DMS53 (cell line): Measurements from ENCODE around the gene LIMA1.
"Not testable (repeated sequence)": the region's sequence is repeated elsewhere in the genome, so short reads cannot be mapped to it uniquely, and the experiment has no call there.

ENCODE experiments used
- DNase-seq: peaks from one replicate; lab custom pipeline; 2025; lab: John Stamatoyannopoulos, UW

The LIMA1 gene

GRCh38 chr12:50285253-50285652, 1.9 kb upstream of the LIMA1 start:
- no peak for DNase-seq

GRCh38 chr12:50282721-50283228, 545 bp downstream of the LIMA1 start:
- peak; percentile 42 for DNase-seq

DNA sequence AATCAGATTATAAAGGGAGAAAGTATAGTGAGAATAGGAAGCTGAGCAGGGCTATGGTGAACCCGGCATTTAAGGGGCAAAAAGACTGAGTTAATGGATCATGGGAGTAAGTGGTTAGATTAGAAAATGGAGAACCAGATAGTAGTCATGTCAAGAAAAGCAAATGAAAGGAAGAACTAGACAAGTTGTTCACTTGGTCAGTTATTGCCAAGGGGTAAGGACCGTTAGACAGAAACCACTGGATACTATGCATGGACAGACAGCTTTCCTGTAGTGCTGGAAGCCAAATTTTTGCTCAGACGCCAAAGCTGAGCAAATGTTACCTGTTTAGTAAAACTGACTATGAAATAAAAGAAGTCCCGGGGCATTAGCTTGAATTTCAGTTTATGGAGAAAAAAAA, 3.8 kb downstream of the LIMA1 start:
- DNase-seq, result no peak

- DNase-seq, result no peak
Measured at GRCh38 chr12:50276912-50277671, 6.2 kb downstream of the LIMA1 start.

DNA sequence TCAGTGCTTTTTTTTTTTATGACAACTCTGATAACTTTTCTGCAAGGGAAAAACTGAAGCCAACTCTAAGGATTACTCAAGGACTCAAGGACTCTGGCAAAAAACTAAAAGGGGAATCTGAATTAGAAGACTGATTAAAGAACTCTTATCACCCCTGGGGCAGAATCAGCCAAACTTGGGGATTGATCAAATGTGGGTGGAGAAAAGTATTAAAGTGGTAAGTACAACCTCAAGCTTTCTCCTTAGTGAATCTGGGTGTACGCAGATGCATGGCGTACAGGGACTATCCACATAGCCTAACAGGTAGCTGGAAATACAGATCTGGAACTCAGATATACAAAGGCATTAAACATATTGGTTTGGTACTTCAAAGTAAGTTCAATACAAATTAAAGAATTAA, 7.3 kb downstream of the LIMA1 start:
- no peak for DNase-seq

- no peak for DNase-seq
Measured at GRCh38 chr12:50275556-50275955, 7.8 kb downstream of the LIMA1 start.

- DNase-seq, result not testable (repeated sequence)
Measured at GRCh38 chr12:50275127-50275526, 8.2 kb downstream of the LIMA1 start.

GRCh38 chr12:50271724-50272247, 11.5 kb downstream of the LIMA1 start:
- no peak for DNase-seq

- no peak for DNase-seq
Measured at GRCh38 chr12:50268482-50268881, 14.8 kb downstream of the LIMA1 start.

DNA sequence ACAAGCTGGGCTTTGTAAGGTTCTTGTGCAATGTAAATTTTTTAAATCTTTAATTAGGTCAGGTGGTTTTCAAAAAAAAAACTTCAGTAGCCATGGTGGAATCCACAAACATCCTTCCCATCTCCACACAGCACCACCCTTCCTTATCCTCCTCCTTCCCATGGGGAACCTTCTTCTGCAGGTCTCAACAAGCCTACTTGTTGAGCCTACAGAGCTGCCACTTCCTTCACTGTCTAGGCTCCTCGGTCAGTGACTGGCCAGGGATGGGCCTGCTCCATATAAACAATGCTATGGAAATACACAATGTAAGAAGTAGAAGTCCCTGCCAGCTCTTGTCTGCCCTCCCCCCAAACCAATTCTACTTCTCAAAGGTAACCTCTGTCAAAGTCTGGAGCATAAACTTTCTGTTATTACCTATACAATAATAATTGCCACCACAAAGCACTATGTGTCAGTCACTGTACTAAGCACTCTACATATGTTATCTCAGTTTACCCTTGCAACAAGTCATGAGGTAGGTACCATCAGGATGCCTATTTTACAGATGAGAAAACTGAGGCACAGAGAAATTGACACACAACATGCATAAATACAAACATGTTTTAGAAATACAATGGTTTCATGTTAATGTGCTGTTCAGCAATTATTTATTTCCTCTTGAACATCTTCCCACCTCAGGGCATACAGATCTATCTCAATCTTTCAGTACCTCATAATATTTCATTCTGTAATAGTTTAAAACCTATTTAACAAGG, 17.4 kb downstream of the LIMA1 start:
- no peak for DNase-seq

DNA sequence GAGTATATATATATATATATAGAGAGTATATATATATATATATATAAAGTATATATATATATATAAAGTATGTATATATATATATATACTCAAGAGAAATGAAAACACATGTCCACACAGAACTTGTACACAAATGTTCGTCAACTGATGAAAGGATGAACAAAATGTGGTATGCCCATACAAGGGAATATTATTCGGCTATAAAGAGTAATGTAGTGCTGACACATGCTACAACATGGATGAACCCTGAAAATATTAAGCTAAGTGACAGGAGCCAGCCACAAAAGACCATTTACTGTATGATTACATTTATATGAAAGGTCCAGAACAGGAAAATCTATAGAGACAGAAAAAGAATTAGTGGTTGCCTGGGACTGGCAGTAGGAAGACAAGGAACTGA, 19.5 kb downstream of the LIMA1 start:
- DNase-seq, result no peak

DNA sequence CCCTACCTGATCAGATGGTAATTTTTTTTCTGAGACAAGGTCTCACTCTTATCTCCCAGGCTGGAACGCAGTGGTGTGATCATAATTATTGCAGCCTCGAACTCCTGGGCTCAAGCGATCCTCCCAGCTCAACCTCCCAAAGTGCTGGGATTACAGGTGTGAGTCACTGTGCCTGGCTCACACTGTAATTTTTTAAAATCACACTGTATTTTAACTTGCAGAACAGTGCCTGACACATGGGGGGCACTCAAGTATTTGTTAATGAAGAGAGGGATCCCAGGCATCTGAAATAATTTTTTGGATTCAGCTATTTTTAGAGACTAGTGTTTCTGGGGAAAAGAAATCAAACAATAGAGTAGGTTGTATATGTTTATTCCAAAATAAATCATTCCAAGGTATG, 21.7 kb downstream of the LIMA1 start:
- no peak for DNase-seq

DNA sequence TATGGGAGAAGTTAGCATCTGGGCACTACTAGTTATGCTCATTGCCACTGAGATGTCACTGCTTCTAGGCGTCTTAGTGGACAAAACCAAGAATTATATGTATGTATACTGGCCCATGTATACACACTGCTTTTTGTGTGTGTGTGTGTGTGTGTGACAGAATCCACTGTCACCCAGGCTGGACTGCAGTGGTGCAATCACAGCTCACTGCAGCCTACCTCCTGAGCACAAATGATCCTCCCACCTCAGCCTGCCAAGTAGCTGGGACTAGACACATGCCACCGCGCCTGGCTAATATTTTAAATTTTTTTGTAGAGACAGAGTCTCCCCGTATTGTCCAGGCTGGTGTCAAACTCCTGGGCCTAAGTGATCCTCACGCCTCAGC, 25.2 kb downstream of the LIMA1 start:
- DNase-seq, result no peak

DNA sequence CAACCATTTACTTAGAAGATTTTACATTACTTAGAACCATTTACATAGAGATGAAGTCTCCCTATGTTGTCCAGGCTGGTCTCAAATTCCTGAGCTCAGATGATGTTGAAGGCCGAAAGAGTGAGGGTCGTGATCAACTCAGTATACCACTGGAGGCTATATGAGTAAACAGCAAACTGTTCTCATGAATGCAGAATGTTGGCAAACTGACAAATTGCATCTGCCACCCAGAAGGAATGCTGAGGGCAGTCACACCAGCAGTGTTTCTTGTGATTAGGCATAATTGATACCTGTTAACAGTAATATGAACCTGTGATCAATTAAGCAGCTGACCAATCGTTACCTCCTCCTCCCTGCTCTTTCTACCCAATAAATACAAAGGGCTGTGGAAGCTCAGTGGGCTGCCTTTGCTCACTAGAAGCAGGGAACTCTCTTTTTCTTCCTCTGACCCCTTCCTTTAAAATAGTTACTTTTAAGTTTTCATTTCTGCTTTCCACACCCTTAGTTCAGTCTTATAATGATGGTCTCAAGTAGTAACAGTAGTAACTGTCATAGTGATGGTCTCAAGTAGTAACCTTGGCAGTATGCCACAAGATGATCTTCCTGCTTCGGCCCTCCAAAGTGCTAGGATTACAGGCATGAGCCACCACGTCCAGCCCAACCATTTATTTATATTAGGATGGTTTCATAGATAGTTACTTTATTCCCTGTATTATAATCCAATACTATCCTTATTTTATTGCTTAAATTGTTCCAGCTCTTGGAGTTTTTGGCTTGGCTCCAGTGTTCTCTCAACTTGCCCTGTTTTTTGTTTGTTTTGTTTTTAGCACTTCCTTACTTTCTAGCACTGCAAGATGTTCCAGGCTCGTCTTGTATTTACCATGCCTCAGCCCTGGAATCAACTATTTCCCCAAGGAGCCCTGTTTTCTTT, 25.8 kb downstream of the LIMA1 start:
- DNase-seq, result peak; percentile 25

DNA sequence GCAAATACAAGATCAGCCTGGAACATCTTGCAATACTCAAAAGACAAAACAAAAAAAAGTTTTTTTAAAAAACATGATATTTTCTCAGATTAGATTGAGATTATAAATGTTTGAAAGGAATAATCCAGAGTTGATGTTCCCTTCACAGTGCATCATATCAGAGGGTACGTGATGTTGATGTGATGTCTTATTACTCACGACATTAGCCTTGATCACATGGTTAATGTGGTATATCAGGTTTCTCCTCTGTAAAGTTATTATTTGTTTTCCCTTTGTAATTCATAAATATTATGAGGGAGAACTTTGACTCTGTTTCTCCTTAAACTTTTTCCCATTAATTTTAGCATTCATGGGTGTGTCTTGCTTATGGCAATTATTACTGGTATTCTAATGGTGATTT, 26.6 kb downstream of the LIMA1 start:
- no peak for DNase-seq

DNA sequence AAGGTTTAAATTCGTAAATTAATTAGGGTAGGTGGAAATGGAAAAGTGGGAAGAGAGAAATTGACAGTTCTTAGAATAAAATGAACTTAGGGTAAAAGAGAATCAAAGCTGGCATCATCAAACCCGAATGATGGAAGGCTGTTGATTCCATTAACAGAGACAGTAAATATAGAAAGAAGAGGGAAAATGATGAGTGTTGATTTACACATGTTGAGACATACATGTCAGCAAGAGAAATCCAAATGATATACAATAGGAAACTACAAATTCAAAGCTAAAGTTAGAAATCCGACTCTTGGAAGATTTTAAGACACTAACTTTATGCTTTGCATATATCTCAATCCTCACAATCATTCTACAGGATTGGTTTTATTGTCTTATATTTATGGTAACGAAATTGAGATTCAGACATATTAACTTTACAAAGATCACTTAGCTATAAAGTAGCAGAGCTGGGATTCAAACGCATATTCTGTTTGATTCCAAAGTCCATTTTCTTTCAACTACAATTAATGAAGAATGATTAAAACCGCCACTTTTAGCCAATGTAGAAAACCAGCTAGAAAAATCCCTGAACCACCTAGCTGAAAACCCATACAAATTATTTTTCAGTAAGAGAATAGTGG, 30.2 kb downstream of the LIMA1 start:
- no peak for DNase-seq

DNA sequence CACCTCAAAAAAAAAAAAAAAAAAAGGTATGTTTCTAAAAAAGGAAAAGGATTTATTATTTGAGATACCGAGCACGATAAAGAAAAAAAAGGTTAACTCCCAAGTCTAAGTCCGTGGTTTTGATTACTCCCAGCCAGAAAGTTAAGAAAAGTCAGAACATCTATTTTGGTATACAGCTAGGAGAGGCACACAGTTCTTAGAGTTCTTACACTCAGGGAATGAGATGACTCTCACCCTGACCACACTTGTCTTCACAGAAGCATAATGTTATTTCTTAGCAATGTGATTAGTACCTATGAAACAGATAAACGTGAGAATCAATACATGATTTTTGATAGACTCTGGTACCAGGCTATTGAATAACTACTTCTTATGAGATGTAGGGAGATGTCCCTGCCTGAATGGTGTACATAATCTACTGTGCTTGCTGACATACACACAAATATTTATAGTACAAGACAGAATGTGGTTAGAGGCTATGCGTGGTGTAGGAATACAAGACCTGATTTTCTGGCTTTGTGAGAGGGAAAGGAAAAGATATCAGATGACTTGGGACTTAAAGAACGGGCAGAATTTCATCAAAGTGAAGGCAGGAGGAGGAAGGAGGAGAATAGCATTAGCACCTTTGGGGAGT, 31.6 kb downstream of the LIMA1 start:
- no peak for DNase-seq

DNA sequence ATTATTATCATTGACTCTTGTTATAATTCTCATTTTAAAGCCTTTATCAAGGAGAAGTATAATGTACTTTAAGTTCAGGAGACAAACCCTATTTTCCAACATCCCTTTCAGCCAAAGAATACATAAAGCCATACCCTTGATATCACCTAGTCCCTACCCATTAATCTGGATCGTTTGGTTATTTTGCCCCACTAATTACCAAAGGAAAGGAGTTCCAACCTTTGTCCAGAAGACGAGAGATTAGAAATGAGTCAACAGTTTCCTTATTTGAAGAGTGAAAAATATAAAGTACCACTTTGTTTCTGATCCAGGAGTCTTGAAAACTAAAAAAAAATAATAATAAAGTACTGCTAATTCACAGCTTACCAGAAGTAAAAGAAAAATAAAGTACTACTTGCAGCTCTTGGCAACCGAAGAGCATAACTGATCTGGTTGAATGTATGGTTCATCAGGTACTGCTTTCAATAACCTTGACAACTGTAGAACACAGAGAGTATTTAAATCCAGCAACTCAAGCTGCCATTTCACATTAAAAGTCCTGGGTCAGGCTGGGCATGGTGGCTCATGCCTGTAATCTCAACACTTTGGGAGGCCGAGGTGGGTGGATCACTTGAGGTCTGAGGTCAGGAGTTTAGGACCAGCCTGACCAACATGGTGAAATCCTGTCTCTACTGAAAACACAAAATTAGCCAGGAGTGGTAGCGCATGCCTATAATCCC, 33.7 kb downstream of the LIMA1 start:
- no peak for DNase-seq

- DNase-seq, result no peak
Measured at GRCh38 chr12:50248883-50249282, 34.4 kb downstream of the LIMA1 start.

DNA sequence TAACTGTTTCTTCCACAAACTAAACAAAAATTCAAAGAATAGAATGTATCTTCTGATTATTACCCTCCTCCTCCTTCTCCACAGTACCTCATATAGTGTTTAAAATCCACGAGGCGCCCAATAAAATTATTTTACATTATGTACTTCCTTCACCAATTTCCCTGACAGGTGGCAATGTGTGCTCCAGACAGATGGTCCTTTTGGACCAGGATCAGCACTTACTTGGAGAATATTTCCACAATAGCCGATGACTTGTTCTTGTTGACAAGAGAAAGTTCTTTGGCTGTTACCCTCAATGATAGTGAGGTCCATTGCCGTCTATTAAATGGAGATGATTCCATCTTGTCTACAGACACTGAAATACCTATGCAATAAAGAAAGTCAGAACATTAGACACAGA, 34.9 kb downstream of the LIMA1 start:
- no peak for DNase-seq
